Measurements from ENCODE around the gene RMND1.
"Not testable (repeated sequence)": the region's sequence is repeated elsewhere in the genome, so short reads cannot be mapped to it uniquely, and the experiment has no call there.

RMND1 gene

DNA sequence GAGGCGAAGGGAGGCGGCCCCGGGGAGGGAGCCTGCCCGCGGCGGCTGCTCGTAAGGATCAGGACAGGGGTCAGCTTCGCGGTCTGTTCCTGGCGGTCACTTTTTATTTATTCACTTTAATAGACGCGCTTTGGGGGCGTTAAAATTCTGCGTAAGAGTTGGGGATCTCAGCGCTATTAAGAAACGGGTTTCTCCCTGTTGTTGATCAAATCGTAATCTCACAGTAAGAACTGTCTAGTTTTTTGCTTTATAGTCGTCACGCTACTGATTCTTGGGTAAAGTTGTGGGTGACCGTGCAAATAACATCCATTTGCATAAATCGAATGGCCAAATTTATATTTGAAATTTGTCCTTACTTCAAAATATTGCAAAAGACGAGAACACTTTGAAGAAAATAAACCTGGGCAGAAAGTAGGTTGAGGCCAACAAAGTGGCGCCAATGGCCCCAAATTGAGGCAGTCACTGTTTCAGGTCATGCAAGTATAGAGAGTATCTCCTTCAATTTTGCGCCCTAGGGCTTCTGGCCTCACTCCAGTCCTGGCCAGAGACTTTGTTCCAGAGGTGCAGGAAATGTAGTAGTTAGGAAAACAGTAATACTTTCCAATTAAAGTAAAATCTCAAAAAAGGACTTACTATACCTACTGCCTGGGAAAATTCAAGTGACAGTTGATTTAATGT, 963 bp upstream of the RMND1 start:
- FAIRE-seq (no peak), DNase-seq (ENCODE audit: low spot score) (no peak)

GRCh38 chr6:151451417-151451949, 443 bp downstream of the RMND1 start:
- no peak for DNase-seq (ENCODE audit: low spot score)
- no peak for FAIRE-seq

DNA sequence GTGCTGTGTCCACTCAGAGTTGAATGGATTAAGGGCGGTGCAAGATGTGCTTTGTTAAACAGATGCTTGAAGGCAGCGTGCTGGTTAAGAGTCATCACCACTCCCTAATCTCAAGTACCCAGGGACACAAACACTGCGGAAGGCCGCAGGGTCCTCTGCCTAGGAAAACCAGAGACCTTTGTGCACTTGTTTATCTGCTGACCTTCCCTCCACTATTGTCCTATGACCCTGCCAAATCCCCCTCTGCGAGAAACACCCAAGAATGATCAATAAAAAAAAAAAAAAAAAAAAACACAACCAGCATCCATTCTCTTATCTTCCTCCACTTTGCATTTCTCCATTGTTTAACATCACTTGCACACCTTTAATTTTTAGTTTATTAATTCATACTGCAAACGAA, 998 bp downstream of the RMND1 start:
- not testable (repeated sequence) for DNase-seq (ENCODE audit: low spot score); FAIRE-seq

DNA sequence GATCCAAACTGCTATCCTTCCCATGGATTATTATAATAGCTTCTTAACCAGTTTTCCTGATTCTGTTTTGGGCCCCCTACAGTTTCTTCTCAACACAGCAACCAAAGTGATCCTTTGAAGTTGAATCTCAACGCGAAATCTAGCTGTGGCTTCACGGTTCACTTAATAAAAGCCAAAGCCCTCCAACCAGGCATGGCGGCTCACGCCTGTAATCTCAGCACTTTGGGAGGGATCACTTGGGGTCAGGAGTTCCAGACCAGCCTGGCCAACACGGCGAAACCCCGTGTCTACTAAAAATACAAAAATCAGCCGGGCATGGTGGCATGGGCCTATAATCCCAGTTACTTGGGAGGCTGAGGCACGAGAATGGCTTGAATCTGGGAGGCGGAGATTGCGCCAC, 3.3 kb downstream of the RMND1 start:
- DNase-seq (ENCODE audit: low spot score) (no peak), FAIRE-seq (no peak)

DNA sequence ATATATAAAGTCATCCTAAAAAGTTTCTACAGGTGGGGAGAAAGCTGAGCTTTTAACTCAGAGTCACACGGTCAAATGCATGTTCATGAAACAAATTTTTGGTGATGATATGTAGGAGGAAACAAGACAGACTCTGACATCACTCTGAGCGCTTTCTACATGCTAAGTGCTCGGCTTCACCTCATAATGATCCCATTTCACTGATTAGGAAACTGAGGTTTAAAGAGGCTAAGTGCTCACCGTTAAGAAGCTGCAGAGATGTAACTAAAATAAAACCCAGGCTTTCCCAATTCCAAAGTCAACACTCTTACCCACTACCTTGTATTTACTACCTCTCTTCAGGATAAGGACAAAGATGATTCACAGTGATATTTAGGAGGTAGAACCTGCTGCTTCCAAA, 4.7 kb downstream of the RMND1 start:
- no peak for DNase-seq (ENCODE audit: low spot score)
- FAIRE-seq = no peak

DNA sequence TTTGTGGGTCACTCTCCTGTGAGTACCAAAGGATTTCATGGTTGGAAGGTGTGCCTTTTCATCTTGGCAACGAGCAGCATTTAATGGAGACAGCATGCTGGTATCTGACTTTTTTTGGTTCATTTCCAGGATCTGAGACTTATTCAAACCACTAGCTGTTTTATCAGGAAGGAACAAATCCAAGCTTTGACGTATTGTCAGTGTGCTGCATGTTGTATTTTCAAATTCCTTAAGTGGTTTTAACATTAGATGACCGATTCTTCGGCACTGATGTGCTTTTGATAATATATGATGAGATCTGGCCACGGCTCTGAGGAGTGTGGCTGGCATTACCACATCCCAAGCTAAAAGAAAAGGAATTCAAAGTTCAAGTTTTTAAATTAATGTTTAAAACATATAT, 6.4 kb downstream of the RMND1 start:
- no peak for FAIRE-seq
- peak; percentile 60 for DNase-seq (ENCODE audit: low spot score)

DNA sequence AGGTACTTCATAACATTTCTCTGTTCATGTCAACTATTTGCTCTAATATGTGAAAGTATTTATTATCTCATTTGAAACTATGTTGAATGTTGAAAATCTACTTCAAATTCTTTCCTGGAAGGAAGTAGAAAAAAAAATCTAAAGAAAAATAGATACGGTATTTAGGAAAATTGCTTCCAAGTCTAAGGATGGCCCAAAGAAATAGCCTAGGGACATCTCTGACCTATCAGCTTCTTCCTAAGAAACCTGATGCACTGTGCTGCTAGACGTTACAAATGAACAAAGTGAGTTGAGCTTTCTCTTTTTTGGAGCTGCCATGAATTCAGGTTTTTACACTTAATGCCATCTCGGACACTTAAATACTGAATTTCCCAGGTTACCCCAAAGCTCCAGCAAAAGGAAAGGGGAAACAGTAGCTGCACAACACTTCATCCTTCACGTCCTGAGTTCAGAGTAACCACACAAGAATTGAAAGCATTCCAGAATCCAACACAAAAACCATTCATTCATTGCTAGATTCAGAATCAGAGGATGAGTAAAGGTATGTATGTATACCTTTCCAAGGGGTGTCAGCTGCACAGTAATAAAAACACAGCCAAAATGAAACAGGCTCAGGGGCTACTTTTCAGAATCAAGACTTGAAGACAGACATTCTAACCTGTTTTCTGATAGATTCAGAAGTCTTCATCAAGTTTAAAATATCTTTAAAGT, 7.9 kb downstream of the RMND1 start:
- DNase-seq (ENCODE audit: low spot score) = no peak
- no peak for FAIRE-seq

DNA sequence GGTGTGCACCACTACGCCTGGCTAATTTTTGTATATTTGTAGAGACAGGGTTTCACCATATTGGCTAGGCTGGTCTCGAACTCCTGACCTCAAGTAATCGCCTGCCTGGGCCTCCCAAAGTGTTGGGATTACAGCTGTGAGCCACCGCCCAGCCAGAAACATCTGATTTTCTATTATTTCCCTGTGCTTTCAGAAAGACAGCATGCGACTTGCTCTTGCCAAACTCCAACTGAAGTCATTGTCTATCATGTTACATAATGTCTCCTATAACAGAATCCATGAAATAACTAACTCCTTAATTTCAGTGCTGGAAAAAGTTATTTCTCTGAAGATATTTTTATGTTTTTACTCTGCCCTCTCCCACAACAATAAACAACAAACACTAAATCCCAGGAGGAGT, 8.5 kb downstream of the RMND1 start:
- DNase-seq (ENCODE audit: low spot score) (no peak), FAIRE-seq (no peak)

DNA sequence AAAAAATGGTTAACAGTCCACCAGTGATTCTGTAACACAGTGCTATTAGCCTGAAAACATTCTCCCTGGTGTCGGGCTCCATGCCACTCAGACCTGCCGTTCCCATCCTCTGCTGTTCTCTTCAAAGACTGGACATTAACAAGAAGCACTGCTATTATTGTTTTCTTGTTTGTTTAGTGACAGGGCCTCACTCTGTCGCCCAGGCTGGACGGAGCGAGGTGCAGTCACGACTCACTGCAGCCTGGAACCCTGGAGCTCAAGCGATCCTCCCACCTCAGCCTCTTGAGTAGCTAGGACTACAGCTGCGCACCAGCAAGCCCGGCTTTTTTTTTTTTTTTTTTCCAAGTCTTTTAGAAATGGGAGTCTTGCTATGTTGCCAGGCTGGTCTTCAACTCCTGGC, 9.6 kb downstream of the RMND1 start:
- FAIRE-seq (no peak), DNase-seq (ENCODE audit: low spot score) (no peak)

- FAIRE-seq = no peak
Observed at GRCh38 chr6:151441390-151442166, 10.3 kb downstream of the RMND1 start.

DNA sequence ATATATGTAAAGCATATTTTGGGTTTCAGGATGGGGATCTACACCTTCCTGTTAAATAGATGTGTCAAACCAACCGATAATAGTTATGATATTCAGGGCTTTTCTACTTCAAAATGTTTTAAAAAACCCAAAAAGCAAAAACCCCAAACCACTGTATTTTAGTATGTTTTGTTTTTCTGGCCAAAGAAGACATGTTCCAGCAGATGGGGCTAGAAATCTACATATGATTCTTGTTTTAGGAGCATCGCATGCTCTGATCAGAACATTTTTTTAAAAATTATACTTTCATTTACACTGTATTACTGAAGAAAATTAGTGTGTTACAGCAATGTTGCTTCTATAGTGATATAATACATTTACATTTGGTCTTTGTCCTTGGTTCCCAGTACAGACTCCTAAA, 11.0 kb downstream of the RMND1 start:
- DNase-seq (ENCODE audit: low spot score) (no peak), FAIRE-seq (no peak)

More at GRCh38 chr6:151441390-151442166, 10.3 kb downstream of the RMND1 start:
- no peak for DNase-seq (ENCODE audit: low spot score)

DNA sequence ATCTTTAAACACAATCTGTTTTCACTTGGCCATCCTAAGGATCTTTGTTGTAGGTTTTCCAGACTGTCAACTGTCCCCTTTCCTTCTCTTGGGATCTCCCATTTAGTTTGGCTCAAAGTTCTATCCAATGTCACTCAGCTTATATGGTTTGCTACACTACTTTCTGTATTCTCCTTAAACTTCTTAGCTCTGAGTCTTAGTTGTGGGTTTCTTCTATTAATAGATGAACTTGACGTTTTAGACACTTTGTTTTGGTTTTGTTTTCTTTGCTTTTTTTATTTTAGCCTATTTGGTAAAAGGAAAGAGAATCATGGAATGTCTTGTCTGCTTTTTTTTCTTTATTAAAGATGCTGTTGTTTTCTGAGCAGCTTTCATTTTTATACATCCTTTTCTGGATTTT, 11.4 kb downstream of the RMND1 start:
- DNase-seq (ENCODE audit: low spot score) (no peak), FAIRE-seq (no peak)

GRCh38 chr6:151437401-151437800, 14.5 kb downstream of the RMND1 start:
- no peak for DNase-seq (ENCODE audit: low spot score)
- FAIRE-seq = no peak

- FAIRE-seq = peak; percentile 88
- DNase-seq (ENCODE audit: low spot score) = peak; percentile 87
Observed at GRCh38 chr6:151436802-151437201, 15.1 kb downstream of the RMND1 start.

DNA sequence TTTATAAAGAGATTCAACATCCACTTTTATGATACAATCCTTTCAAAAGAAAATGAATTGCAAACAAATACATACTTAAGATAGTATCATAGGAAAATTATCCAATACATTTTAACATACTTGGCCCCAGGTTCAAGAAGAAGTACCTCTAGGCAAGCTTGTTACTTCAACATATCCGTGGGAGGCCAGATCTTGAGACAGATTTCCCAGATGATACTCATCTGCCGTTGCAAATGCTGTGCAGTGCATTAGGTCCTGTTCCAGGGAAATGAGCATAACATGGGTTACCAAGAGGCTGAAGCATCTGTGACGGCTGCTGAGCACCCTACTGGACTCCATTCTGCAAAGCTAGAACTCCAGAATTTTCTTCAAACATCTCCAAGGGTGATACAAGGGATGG, 15.6 kb downstream of the RMND1 start:
- FAIRE-seq = no peak
- DNase-seq (ENCODE audit: low spot score) = no peak

DNA sequence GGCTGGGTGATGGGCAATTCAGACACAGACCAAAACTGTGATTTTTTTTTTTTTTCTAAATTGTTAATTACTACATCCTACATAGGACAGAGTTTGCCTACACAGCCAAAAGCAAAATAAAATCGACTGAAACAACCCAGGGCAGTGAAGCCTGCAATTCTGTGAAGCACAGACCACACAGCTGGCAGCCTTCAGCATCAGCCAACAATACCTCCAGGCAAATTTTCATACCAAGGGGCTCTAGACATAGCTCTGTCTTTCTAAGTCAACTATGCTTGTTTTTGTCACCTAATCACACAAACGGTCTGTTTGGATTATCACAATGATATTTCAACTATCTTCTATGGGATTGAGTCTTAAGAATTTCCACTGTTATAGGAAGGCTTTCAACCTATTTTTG, 17.6 kb downstream of the RMND1 start:
- no peak for DNase-seq (ENCODE audit: low spot score)
- no peak for FAIRE-seq

- FAIRE-seq = no peak
- no peak for DNase-seq (ENCODE audit: low spot score)
Observed at GRCh38 chr6:151432651-151433050, 19.3 kb downstream of the RMND1 start.

- FAIRE-seq (no peak), DNase-seq (ENCODE audit: low spot score) (no peak)
Observed at GRCh38 chr6:151431337-151431736, 20.6 kb downstream of the RMND1 start.

DNA sequence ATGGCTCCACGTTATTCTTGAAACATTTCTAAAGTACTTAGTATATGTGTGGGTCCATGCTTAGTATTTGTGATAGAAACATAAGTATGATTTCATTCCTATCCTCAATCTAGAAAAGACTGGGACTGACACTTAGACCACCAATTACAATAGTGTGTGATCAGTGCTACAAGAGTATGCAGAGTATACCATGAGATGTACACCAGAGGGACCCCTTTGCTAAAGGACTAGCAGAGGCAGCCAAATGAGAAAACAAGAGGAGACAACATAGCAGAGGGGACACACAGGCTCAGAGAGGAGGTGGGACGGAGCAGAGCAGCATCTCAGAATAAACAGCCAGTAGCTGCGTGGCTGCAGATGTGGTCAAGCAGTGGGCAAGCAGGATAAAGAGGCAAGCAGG, 21.0 kb downstream of the RMND1 start:
- FAIRE-seq = no peak
- no peak for DNase-seq (ENCODE audit: low spot score)

- no peak for DNase-seq (ENCODE audit: low spot score)
- no peak for FAIRE-seq
Observed at GRCh38 chr6:151428093-151428735, 23.7 kb downstream of the RMND1 start.

- FAIRE-seq (peak; percentile 86), DNase-seq (ENCODE audit: low spot score) (peak; percentile 86)
Observed at GRCh38 chr6:151425561-151425960, 26.4 kb downstream of the RMND1 start.

- DNase-seq (ENCODE audit: low spot score) (no peak), FAIRE-seq (no peak)
Observed at GRCh38 chr6:151422981-151423380, 28.9 kb downstream of the RMND1 start.

Measured in RCC 7860 (cell line).